22Rv1 (cell line): ENCODE measurements around the gene KCNK6.
A peak's percentile ranks its signal among the peaks of the same experiment; 100 is the strongest.
"Not testable (repeated sequence)": the region's sequence is repeated elsewhere in the genome, so short reads cannot be mapped to it uniquely, and the experiment has no call there.

Experiments
- H3K27ac ChIP-seq: fragments of 450-650 bp; 2 replicates; pipeline ENCODE4 v1.5.1; 2017
- CTCF ChIP-seq: fragments of 450-650 bp; IDR thresholded peaks from 2 replicates; pipeline ENCODE4 v1.5.1; 2017; ENCODE audit warnings: mild to moderate bottlenecking
- ZFX ChIP-seq: fragments of 450-650 bp; IDR thresholded peaks from 2 replicates; pipeline ENCODE4 v1.6.1; 2017; ENCODE audit warnings: antibody characterized with exemption, borderline replicate concordance

Gene KCNK6

GRCh38 chr19:38362076-38362945 is 42.7 kb downstream of the KCNK6 start:
- TF ChIP-seq CTCF (no peak), ZFX (no peak)
- peak overlapping the region; percentile 54 for H3K27ac ChIP-seq

GRCh38 chr19:38362946-38363688 is 43.5 kb downstream of the KCNK6 start:
- not testable (repeated sequence) for H3K27ac ChIP-seq

GRCh38 chr19:38367041-38367440 is 47.4 kb downstream of the KCNK6 start:
- TF ChIP-seq CTCF (no peak), ZFX (no peak)
- no peak overlapping the region for H3K27ac ChIP-seq

GRCh38 chr19:38369584-38369983 is 49.9 kb downstream of the KCNK6 start:
- H3K27ac ChIP-seq: no peak overlapping the region
- TF ChIP-seq CTCF (no peak), ZFX (no peak)

GRCh38 chr19:38370299-38370698 is 50.7 kb downstream of the KCNK6 start:
- H3K27ac ChIP-seq: no peak overlapping the region
- TF ChIP-seq CTCF (no peak), ZFX (no peak)

GRCh38 chr19:38371081-38371480 is 51.4 kb downstream of the KCNK6 start:
- TF ChIP-seq ZFX: no peak
- no peak for TF ChIP-seq CTCF
- H3K27ac ChIP-seq: no peak overlapping the region

- no peak for TF ChIP-seq ZFX
- no peak for TF ChIP-seq CTCF
- peak overlapping the region; percentile 74 for H3K27ac ChIP-seq
These were observed 54.3 kb downstream of the KCNK6 start for GRCh38 chr19:38373907-38374331.
